DOHH2 (cell line): ENCODE results near the gene BARX1.

Experiments used
- CTCF ChIP-seq: fragments of 200-600 bp; sonication (generic); IDR thresholded peaks from one replicate; pipeline ENCODE4 v1.5.1; 2014; ENCODE audit warnings: antibody characterized with exemption, mild to moderate bottlenecking, low read depth, low read length; ENCODE audit not compliant: poor library complexity, severe bottlenecking
- EZH2phosphoT487 ChIP-seq: fragments of 200-600 bp; sonication (generic); IDR thresholded peaks from 2 replicates; pipeline ENCODE4 v1.6.1; 2017; ENCODE audit warnings: borderline replicate concordance, mild to moderate bottlenecking, antibody characterized with exemption, low read length, moderate library complexity, mixed read lengths

GRCh38 chr9:93984860-93985259, 29.7 kb upstream of the BARX1 start:
- TF ChIP-seq CTCF (no peak), EZH2phosphoT487 (no peak)
